AG09319 (cell line): ENCODE measurements around the gene ITPKC.

Experiments
- DNase-seq: peaks from one replicate; pipeline ENCODE4 v3.0.0-alpha.2; 2010; ENCODE audit warnings: low read depth; ENCODE audit errors: extremely low read depth
- TF ChIP-seq, protein P1 (sequence below): IDR thresholded peaks from 2 replicates; pipeline ENCODE4 v1.5.1; 2011; ENCODE audit warnings: low read depth, mild to moderate bottlenecking, inconsistent platforms, low read length, moderate library complexity

Gene ITPKC

DNA sequence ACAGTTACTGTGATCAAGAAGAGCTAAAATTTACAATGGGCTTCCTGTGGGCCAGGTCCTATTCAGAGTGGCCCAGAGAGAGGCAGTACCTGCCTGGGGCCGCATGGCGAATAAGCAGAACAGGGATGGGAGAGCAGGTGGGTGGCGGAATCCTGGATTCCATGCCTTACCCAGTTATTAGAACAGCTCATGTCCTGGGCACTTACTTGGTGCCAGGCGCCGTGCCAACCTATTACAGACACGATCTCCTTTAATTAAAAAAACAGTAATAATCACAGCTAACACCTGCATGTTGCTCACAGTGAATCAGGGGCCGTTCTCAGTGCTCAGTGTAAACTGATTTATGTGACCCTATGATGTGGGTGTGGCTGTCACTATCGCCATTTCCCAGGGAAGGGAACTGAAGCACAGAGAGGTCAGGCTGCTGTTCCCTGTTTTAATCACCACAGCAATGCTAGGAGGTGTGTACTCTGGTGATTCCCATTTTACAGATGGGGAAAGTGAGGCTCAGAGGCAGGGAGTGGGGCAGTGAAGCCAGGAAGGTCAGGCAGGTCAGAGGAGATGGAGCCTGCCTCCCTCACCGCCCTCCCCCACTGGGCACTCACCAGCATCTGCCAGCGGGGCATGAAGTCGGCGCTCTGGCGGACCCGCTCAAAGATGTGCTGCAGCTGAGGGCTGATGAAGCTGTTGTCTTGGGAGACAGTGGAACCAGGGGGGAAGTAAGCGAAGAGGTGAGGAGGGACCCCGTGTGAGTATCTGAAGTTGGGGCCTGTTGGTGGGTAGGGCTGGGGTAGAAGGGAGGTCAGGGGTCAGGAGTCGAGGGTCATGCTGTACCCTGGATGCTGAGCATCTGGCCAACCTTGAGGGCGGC is 12.2 kb upstream of the ITPKC start:
- TF ChIP-seq, protein P1, sequence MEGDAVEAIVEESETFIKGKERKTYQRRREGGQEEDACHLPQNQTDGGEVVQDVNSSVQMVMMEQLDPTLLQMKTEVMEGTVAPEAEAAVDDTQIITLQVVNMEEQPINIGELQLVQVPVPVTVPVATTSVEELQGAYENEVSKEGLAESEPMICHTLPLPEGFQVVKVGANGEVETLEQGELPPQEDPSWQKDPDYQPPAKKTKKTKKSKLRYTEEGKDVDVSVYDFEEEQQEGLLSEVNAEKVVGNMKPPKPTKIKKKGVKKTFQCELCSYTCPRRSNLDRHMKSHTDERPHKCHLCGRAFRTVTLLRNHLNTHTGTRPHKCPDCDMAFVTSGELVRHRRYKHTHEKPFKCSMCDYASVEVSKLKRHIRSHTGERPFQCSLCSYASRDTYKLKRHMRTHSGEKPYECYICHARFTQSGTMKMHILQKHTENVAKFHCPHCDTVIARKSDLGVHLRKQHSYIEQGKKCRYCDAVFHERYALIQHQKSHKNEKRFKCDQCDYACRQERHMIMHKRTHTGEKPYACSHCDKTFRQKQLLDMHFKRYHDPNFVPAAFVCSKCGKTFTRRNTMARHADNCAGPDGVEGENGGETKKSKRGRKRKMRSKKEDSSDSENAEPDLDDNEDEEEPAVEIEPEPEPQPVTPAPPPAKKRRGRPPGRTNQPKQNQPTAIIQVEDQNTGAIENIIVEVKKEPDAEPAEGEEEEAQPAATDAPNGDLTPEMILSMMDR = no peak

DNA sequence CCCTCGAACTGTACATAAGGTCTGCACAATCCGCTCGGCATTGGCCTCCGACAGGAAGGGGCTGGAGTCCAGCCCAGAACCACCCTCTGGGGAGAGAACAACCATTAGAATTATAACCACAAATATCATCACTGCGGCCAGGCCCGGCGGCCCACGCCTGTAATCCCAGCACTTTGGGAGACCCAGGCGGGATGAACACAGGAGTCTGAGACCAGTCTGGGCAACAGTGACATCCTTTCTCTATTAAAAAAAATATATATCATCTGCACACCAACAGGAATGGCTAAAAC is 11.6 kb upstream of the ITPKC start:
- DNase-seq = no peak
- TF ChIP-seq, protein P1 = no peak

More for the DNA sequence above, 12.2 kb upstream of the ITPKC start:
- DNase-seq = no peak

DNA sequence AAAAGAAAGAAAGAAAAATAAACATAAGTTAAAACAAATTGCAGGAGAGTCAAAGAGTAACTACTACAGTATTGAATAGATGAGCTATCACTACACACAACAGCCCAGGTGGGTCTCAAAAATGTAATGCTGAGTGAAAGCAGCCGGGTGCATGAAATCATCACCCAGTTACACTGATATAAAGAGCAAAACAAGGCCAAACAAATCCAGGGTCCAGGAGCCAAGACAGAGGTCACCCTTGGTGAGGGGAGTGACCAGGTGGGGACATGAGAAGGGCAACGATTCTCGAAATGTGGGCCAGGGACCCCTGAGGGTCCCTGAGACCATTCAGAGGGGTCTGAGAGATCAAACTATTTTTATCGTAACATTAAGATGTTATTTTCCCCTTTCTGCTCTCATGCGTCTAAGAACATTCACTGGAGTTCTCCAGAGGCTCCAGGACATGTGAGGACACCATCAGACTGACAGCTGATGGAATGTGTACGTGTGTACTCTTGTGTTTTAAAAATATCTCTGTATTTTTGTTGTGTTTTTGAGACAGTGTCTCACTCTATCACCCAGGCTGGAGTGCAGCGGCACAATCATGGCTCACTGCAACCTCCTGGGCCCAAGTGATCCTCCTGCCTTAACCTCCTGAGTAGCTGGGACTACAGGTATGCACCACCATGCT is 10.8 kb upstream of the ITPKC start:
- DNase-seq = no peak

DNA sequence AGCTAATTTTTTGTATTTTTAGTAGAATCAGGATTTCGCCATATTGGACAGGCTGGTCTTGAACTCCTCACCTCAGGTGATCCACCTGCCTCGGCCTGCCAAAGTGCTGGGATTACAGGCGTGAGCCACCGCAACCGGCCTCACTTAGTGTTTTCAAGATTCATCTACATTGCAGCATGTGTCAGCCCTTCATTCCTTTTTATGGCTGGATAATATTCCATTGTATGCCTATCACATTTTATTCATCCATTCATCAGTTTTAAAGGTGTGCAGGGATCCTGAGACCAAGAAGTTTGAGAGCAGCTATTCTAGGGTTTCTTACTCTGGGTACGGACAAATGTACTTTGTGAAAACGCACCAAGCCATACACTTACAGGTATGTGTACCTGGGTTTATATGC is 9.3 kb upstream of the ITPKC start:
- no peak for DNase-seq
- TF ChIP-seq, protein P1 = no peak

More for the DNA sequence above, 10.8 kb upstream of the ITPKC start:
- TF ChIP-seq, protein P1 = no peak

DNA sequence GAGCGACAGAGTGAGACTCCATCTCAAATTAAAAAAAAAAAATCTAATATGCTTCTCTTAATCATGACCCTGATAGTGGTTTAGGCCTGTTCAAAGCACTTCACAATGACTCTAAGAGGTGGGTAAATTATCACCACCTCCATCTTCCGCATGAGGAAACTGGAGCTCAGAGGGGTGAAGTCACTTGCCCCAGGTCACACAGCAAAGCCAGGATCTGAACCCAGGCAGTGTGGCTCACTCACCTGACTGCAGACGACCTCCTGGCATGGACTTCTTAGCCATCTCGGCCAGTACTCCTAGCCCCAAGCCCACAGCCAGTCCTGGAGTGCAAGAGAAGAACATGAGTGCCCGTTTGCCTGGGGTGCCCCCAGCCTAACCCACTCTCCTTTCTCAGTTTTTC is 7.1 kb upstream of the ITPKC start:
- DNase-seq = no peak
- TF ChIP-seq, protein P1 = no peak

DNA sequence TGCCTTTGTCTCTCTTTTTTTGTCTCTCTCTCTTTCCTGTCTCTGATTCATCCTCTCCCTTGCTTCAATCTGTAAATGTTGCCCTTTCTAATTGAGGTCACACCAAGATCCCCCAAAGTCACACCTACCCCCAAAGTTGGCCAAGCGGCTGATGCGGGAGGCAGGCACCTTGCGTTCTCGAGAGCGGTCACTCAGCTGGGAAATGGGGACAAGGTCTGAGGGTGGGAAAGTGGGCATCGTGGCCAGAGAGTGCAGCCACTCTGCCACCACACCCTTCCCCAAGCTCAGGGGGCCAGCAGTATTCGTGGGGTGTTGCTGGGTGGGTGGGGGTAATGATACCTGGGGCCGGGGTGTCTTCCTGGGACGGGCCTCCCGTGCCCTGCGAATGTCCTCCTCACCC is 3.0 kb upstream of the ITPKC start:
- TF ChIP-seq, protein P1 = no peak
- DNase-seq = no peak
